Activated CD8-positive, alpha-beta memory T cell treated with anti-CD3 and anti-CD28 coated beads, Interleukin-2, amount 50 U/mL, for 24 hours (primary cell): ENCODE data around the gene SLC34A3.
"Not testable (repeated sequence)": the region's sequence is repeated elsewhere in the genome, so short reads cannot be mapped to it uniquely, and the experiment has no call there.

Experiments used
- DNase-seq: peaks from one replicate; pipeline ENCODE4 v3.0.0-alpha.2; 2020; ENCODE audit errors: extremely low read depth

SLC34A3 gene

DNA sequence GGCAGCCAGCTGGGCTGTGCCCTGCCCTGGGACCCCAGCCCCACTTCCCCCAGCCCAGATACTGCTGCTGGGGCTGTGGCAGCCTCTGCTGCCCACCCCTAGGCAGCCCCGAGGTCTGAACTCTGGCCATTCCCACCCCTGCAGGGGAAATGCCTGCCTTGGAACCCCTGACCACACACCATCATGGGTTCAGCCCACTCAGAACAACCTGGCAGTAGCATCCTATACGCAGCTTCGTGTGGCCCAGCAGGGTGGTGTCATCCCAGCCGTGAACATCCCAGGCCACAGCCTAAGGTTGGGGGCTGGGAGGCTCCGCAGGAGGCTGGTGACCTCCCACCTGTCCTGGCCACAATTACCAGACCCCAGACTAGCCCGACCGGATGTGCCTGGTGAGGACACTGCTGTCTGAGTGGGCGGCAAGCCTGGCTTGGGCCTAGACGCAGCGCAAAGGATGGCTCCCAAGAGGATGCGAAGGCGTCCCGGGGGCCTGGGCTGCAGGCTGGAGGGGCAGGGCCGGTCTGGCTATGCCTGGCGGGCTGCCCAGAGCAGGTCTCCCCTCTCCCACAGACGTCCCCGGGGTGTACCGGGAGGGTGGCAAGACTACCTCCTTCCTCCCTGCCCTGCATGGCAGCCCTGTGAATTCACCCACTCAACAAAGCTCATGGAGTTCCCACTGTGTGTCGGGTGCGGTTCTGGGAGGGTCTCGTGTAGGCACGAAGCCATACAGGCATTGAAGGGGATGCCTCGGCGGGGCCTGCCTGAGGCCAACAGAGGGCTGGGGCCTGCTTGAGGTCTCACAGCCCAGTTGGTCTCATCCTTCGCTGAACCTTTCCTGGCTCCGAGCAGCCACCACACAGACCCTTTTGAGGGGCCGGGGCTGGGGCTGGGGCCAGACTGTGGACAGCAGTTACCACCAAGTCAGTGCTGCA, 1.5 kb upstream of the SLC34A3 start:
- no peak for DNase-seq

DNA sequence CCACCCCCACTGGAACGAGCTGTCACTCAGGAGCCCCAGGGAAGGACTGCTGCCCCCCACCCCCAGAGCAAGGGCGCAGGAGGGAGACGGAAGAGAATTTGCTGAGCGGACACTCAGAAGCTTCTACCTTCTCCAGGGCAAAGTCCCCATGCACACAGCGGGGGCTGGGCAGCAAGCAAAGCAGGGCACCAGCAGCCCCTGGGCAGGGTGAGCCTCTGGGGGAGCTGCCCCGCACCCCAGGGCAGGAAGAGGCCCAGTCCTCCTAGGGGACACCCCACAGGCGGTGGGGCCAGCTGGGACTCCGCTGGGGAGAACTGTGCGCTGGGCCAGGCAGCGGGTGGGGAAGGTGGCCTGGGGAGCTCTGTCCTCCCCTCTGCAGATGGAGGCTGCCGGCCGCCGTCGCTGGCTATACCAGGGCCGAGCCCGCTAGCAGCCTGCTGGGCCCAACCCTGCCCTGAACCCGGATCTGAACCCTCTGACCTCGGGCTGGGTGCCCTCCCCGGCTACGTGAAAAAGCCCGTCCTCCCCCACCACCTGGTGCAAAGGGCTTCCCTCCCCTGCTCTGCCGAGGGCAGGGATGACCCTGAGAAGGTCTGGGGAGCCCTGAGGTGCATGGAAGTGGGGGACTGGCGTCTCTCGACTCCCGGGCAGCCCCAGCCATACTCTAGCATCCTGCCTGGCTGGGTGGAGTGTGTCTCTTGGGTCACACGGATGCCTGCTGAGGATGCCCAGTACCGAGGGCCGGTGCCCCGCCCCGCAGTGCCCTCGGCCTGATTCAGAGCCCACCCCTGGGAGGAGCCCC, 597 bp upstream of the SLC34A3 start:
- no peak for DNase-seq

DNA sequence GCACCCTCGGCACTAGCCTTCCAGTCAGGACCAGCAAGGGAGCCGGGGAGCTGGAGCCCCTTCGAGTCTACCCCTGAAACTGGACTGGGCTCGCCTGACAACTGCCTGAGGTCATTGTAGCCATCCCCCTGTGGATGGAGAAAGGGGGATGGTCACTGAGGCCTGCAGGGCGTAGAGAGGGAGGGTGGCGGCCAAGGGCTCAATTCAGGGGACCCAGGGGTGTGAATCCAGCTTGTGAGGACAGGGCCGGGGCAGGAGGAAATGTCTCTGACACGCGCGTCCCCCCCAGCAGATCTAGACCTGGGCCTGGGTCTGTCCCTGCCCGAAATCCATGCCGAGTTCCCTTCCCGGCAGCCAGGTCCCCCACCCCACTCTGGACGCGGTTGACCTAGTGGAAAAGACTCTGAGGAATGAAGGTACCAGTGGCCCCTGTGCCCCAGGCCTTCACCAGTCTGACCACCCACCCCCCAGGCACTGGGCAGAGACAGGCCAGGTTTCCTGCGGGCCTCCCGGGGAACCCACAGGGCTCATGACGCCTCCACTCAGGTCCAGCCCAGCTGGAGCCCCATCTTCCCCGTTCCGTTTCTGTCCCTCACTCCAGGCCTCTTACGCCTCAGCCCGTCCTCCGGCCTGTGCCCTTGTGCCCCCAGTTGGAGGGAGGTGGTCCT, 805 bp downstream of the SLC34A3 start:
- DNase-seq, result no peak

DNA sequence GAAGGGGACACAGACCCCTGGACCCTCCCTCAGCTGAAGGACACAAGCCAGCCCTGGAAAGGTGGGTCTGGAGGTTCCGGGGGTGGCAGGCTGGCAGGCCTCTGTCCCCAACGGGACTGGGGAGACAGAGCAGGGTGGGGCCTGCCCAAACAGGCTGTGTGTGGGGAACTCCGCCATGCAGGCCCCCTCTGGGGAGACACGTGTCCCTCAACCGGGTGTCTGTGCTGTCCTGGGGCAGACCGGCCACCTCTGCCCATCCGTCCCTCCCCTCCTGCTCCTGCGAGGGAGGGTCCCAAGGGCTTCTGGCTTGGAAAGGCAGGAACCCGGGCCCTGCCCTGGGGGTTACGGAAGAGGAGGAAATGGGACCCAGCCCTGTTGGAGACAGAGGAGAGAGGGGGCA, 1.4 kb downstream of the SLC34A3 start:
- no peak for DNase-seq

DNA sequence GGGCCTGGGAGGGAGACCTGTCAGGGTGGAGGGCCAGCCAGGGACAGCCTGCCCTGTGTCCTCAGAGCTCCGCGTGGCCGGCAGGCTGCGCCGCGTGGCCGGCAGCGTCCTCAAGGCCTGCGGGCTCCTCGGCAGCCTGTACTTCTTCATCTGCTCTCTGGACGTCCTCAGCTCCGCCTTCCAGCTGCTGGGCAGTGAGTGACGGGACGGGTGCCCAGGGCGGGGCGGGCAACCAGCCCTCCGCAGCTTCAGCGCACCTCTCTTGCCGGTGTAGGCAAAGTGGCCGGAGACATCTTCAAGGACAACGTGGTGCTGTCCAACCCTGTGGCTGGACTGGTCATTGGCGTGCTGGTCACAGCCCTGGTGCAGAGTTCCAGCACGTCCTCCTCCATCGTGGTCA, 1.8 kb downstream of the SLC34A3 start:
- no peak for DNase-seq

DNA sequence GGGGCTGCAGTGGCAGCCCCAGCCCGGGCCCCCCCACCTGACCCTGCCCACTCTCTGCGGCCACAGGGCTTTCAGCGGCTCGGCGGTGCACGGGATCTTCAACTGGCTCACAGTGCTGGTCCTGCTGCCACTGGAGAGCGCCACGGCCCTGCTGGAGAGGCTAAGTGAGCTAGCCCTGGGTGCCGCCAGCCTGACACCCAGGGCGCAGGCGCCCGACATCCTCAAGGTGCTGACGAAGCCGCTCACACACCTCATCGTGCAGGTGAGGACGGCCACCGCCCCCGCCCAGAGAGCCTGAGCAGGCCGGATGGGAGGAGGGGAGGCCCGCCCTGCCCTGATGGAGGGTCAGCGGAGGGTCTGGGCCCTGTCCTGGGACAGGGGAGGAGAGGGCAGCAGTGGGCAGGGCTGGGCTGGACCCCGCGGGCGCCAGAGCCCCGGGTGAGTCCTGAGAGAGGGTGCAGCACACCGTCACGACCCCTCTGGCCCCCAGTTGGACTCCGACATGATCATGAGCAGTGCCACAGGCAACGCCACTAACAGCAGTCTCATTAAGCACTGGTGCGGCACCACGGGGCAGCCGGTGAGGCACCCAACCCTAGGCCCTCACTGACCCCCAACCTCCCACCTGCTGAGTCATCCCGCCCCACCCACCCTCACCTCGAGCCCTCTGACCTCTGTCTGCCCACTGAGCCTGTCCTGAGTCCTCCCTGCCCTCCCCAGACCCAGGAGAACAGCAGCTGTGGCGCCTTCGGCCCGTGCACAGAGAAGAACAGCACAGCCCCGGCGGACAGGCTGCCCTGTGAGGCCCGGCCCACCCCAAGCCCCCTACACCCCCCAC, 2.7 kb downstream of the SLC34A3 start:
- no peak for DNase-seq

DNA sequence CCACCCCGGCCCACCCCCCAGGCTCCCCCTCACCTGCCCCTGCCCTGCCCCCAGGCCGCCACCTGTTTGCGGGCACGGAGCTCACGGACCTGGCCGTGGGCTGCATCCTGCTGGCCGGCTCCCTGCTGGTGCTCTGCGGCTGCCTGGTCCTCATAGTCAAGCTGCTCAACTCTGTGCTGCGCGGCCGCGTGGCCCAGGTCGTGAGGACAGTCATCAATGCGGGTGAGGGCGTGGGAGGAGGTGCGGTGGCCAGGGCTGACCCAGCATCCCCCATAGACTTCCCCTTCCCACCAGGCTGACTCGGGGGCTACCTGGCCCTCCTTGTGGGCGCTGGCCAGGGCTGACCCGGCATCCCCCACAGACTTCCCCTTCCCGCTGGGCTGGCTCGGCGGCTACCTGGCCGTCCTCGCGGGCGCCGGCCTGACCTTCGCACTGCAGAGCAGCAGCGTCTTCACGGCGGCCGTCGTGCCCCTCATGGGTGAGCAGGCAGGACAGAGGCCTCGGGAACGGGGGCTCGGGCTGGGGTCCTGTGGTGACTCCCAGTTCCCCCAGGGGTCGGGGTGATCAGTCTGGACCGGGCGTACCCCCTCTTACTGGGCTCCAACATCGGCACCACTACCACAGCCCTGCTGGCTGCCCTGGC, 3.5 kb downstream of the SLC34A3 start:
- DNase-seq, result no peak

DNA sequence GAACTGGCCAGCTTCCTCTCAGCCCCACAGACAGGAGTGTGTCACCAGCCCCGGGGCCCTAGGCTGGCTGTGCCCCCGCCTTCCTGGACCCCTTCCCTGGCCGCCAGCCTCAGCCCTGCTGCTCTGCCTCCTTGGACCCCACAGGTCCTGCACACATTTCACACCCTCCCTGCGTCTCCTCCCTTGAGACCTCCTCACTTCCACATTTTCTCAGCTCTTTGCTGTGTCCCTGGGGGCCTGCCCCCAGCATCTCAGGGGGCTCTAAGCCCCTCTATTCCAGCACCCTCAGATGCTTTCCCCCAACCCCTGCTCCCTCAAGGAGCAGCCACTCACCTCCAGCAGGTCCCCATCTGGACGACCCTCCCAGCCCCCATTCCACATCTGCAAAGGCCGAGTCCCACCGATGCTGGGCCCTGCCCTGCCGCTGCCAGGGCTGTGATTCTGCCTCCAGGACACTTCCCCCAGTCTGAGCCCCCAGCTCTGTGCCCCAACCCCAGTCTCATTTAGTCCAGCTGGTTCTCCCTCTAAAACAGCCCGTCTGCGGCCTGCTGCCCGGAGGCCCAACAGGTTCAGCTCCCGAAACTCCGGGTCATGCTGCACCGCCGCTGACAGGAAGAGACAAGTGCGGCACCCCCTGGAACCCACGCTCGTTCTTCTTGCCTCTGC, 4.2 kb downstream of the SLC34A3 start:
- DNase-seq, result no peak

DNA sequence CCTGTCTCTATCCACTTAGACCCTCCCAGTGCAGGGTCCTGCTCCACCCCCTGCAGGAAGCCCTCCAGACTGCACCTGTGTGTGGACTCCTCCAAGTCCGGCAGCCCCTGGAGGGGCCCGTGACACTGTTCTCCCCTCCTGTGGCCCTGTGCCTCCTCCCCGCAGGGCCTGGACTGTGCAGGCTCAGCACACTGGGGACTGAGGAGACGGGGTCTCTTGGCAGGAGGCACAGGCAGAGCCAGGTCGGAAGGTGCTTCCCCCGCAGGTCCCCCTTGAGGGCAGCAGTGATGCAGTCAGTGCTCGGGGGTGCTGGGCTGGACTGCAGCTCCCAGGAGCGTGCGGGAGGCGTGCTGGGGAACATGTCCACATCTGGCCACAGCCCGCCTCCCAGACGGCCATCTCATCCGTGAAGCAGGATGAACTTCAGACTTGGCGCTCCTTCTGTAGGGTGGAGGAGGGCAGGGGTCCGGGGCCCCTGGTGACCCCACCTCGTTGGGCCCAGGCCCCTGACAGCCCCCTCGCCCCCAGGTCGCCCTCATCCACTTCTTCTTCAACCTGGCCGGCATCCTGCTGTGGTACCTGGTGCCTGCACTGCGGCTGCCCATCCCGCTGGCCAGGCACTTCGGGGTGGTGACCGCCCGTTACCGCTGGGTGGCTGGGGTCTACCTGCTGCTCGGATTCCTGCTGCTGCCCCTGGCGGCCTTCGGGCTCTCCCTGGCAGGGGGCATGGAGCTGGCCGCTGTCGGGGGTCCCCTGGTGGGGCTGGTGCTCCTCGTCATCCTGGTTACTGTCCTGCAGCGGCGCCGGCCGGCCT, 4.9 kb downstream of the SLC34A3 start:
- DNase-seq, result no peak

DNA sequence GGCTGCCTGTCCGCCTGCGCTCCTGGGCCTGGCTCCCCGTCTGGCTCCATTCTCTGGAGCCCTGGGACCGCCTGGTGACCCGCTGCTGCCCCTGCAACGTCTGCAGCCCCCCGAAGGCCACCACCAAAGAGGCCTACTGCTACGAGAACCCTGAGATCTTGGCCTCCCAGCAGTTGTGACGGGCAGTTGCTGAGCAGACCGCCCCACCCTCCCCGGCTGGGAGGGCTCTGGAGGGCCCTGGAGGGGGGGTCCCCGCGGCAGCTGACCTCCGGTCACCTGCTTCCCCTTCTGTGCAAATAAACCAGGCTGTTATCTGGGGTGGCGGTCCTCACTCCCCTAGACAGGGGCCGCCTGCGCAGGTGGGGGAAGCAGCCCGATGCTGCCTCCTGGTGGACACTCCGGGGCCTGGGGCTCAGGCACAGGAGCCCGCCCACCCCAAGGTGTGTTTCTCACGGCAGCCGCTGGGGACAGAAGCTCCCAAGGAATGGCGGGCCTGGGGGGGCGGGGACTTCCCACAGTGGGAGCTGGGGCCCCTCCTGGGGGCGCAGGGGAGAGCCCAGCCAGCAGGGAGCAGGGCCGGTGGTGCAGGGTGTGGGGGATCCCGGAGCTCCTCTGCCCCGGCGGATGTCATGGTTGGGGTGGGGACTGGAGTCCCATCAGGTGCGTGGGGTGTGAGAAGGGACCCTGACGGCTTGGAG, 5.7 kb downstream of the SLC34A3 start:
- peak; percentile 72 for DNase-seq

DNA sequence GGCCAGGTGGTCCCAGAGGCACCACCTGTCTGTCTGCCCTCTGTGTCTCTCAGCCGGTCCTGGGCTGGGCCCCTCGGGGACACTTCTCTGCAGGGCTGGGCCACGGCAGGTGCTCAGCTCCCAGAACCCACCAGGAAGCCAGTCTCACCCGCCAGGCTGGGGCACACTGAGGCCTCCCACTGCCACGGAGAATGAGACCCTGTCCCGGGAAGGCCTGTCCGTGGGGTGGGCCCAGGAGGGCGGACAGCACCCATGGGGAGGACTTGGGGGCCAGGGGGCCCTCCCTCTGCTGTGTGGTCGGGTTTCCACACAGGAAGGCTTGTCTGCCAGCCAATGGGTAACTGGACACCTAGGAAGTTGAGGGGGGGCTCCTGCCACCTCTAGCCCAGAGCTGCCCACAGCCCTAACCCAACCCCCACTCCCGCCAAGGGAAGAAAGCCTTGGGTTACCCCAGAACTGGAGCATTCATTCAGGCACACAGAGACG, 6.3 kb downstream of the SLC34A3 start:
- DNase-seq, result no peak

DNA sequence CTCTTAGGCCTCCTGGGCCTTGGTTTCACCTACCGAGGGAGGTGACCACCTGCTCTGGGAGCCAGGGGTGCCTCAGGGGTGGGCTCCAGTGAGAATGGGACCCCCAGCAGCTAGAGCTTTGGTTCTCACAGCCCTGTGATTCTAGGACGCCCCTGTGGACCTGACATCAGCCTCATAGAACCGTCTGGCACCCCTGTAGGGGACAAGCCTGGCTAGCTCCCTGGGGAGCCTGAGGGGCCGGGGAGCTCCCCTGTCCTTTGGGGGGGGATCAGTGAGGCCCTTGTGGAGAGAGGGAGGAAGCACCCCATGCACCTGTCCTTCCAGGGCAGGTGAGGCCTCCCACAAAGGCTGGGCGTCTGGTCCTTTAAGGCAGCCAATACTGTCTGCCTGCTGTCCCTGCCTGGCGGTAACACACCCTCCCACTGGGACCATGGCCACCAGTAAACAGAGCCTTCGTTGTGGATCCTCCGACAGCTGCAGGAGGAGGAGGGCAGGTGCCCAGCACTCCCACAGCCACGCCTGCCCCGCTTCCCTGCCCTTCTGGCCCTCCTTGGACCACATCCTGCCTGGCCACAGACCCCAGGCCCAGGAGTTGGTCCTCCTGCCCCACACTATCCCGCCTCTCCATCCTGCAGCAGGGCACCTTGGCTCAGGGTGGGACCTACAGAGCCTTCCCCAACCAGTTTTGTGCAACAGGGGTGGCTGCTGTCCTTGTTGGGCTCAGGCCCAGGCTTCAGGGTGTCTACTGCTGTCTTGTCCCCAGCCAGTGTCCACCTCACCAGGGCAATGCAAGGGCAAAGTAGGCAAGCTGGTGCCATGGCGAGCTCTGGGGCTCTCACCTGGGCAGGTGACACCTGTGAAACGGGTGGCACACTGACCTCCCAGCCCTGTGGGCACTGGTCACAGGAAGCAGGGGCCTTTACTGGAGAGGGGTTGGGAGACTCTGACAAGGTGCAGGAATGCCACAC, 7.3 kb downstream of the SLC34A3 start:
- no peak for DNase-seq

DNA sequence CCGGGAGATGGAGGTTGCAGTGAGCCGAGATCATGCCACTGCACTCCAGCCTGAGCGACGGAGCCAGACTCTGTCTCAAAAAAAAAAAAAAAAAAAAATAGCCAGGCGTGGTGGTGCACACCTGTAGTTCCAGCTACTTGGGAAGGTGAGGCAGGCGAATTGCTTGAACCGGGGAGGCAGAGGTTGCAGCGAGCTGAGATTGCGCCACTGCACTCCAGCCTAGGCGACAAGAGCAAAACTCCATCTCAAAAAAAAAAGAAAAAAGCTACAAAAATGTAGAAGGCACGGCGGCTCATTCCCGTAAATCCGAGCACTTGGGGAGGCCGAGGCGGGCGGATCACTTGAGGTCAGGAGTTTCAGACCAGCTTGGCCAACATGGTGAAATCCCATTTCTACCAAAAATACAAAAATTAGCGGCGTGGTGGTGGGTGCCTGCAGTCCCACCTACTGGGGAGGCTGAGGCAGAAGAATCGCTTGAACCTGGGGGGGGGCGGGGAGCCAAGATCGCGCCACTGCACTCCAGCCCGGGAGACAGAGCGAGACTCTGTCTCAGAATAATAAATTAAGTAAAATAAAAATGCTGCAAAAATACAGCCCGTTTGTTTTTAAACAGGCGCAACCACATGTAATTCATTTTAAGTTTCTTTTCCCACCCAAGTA, 9.0 kb downstream of the SLC34A3 start:
- DNase-seq, result not testable (repeated sequence)

DNA sequence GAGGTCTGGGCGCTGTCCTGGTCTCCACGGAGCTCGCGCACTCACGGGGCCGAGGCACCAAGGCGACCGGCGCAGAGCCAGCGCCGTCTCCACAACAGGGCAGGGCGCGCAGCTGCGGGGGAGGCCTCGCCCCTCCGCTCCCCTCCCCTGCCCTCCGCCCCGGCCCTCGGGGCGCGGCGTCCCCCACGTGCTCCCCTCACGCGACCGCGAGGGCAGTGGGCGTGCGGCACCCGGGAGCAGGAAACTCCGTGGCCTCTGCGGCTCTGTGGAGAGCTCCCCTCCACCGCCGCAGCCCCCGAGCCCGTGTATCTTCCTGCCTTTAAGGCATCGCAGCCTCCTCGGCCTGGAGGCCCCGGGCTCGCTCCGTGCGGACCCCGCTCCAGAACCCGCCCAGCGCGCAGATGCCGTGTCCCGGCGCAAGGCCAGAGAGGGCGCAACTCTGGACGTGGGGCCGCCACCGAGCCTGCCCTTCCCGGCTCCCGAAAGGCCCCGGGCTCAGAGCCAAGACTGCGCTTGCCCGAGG, 9.7 kb downstream of the SLC34A3 start:
- peak; percentile 32 for DNase-seq

DNA sequence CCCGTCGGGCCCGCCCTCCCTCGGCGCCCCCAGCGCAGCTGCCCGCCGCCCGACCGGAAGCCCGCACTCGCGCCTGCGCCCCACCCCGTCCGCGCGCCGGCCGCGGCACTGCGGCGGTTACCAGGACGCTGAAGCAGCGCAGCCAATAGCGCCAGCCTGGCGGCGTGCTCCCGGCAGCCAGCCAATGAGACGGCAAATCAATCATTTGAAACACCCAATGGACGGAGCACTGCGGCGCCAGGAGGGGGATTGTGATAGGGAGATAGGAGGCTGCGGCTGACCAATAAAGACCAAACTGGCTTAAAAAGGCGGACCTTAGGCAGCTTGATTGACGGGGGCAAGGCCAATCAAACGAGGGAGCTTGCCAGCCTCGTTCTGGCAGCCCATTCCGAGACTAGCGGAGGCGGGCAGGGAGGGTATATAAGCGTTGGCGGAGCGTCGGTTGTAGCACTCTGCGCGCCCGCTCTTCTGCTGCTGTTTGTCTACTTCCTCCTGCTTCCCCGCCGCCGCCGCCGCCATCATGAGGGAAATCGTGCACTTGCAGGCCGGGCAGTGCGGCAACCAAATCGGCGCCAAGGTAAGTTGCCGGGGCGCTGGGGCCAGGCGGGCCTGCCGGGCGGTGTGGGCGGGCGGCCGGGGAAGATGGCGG, 10.3 kb downstream of the SLC34A3 start, which contains the start of gene TUBB4B:
TSS of gene TUBB4B (plus strand) at position 447 of the 649 bp plus-strand sequence. CDS start at position 521, 74 bp downstream.
- peak; percentile 97 for DNase-seq
